ENCODE results near the gene ARHGEF4.

ARHGEF4 gene

DNA sequence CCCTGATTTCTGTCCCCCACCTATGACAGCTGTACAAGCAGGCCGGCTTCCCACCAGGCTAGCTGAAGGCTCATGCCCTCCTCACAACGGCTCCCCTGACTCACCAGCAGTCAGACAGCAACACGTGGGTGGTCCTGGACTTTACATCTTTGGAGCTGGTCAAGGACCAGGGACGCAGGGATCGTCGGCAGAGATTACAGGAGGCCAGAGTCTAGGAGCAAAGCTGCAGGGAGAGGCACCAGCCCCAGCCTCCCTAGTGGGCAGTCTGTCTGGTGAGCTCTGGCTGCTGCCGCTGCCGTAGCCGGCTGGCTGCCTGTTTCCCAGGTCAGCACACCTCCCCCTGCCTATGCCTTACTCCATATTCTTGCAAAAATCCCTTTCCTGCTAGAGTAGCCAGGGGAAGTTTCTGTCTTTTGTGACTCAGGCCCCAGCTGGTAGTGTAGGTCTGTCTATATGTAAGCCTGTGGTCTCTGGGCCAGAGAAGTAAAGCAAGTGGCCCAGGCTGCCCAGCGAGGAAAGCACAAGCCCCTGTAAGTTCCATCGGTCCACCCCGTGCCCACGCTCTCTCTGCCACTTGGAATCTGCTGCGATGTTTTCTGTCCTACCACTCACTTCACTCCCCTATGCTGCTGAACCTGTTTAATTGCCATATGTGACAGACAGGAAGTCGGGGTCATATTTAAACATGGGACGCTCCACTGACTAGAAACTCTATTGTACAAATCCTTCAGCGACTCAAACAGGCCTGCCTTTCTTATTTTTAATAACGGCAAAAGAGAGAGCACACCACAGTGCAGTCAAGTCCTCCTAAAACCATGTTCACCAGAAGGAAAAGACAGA is 2.4 kb upstream of the ARHGEF4 start:
- DNase-seq (ENCODE audit: low read depth), result no peak

DNA sequence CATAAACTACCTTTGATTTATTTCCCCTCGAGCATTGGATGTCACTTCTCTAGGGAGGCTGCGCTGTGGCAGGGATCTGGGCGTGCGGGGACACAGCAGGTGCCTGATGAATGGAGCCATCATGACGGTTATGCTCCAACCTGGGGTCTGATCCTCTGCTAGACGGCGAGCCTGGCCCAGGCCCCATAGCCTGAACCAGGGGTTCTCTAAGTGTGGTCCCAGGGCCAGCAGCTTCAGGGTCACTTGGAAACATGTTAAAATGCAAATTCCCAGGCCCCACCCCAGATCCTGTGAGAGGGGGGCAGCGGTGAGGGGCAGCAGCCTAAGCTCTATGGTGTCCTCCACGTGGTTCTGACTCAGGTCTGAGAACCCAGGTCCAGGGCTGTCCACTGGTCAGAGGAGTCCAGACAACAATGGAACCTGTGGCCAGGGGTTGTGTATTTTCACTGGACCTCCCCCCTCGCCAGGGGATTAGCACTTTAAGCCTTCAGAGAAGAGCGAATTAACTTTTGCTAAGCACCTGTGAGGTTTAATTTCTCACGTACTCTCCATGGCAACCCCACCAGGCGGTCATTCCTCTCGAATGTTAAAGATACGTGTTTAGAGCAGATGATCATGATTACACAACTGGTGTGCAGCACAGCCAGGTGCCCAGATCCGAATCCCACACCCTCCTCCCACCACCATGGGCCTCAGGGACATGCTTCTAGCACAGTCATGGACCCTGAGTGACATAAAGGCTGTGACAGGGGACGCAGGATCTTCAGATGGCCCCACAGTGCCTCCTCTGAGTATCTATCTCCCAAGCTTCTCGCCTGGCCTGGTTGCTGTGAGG is 1.6 kb upstream of the ARHGEF4 start:
- no peak for DNase-seq (ENCODE audit: low read depth)

- DNase-seq (ENCODE audit: low read depth), result no peak
These were observed 1.0 kb upstream of the ARHGEF4 start for GRCh38 chr2:130835766-130836015.

GRCh38 chr2:130837175-130837810 is 579 bp downstream of the ARHGEF4 start:
- DNase-seq (ENCODE audit: low read depth), result no peak

- no peak for DNase-seq (ENCODE audit: low read depth)
These were observed 1.3 kb downstream of the ARHGEF4 start for GRCh38 chr2:130837811-130838565.

DNA sequence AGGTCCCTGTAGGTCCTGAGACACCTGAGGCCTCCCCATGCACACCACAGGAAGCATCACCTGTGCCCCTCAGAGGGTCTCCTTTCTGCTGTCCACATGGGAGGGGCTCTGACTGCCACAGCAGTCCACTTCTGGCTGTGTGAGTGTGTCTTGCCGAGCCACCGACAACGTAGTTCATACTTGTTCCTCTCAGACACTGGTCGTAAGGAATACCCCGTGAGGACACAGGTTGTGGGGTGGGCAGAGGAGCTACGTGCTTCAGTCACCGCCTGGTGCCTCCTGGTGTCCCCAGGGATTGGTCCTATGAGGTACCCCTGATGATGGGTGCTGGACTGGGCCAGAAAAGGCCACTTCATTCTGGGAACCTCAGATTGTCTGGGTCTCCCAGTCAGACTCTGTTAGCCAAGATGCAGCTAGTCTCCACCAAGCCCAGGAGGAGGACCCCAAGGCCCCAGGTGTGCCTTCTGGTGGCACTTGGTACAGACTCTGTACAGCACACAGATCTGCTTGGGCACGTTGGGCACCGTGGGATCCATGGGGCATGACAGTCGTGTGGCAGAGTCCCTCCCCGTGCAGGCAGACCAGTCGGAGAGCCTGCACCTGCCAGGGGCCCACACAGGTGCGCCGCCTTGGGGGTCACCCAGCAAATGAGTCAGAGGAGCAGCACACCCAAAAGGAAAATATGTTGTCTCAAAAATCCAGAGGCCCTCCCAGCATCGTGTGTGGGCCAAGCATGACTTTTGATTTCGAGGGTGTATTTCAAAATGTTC is 2.5 kb downstream of the ARHGEF4 start:
- DNase-seq (ENCODE audit: low read depth), result no peak

GRCh38 chr2:130840506-130840905 is 3.8 kb downstream of the ARHGEF4 start:
- no peak for DNase-seq (ENCODE audit: low read depth)

DNA sequence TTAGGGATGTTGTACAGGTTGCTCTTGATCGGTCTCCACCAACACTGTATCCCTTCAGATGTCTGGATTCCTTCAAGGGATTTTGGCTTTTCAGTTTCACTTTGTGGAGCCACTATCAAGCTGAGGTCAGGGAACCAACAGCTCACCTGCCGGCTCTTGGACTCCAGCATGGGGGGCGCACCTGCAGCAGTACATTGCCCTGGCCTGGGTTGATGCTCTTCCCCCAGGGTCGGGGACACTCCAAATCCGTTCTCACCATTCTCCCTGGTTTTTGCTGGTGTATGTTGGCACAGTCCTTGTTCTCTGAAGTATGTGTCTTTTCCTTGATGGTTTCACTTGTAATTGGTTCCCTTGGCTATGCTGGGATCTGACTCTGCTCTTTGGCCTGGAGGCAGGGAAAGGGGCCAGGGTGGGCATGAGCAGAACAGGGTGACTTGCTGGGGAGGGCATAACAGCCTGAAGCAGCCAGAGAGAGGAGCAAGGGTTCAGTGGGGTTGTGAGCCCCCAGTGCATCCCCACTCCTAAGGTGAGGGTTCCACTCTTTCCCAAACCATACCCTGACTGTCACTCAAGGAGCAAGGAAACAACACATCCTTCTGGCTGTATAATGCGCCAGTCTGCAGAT is 5.1 kb downstream of the ARHGEF4 start:
- no peak for DNase-seq (ENCODE audit: low read depth)

- no peak for DNase-seq (ENCODE audit: low read depth)
These were observed 6.1 kb downstream of the ARHGEF4 start for GRCh38 chr2:130842770-130843169.

DNA sequence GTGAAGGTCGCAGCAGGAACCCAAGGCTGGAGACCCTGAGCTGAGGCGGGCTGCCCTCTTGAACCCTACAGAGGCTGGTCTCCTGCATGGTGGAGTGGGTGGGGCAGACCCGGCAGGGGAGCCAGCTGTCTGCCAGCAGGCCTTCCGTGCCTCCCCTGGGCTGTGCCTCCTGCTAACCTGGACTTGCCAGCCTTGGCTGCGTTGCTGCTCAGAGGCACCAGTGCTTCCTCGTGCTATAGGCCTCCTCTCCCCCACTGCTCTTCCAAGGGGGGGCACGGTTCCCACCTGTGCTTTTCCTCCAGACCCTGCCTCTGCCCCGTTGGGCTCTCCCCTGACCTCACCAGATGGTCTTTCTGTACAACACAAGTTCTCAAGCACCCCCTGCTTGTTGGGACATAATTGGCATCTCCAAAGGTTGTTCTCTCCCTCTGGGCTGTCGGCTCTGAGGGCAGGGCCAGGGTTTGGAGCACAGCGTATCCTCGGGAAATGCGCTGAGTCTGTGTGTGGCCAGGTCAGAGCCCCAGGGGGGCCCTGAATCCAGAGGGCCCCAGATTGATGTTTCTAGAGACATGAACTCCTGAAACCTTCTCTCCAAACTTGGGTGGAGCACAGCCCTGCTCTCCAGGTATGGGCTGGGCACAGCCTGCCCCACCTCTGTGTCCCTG is 6.7 kb downstream of the ARHGEF4 start:
- no peak for DNase-seq (ENCODE audit: low read depth)

DNA sequence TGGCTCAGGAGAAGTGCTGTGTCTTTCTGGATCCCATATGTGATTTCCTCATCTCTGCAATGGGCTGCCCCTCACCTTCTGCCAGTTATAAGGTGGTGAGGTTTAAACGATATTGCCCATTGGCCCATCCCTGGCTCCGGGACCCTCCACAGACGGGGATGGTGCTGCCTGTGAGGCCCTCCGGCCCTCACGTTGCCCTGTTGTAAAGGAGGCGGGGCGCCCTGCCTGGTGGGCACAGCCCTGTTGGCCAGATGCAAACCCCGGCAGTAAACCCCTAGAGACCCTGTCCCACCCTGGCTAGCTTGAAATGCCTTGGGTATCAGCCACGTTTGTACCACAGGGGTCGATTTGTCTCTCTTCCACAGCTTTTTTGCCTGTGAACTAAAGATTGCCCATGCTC is 7.4 kb downstream of the ARHGEF4 start:
- no peak for DNase-seq (ENCODE audit: low read depth)

- no peak for DNase-seq (ENCODE audit: low read depth)
These were observed 8.9 kb downstream of the ARHGEF4 start for GRCh38 chr2:130845505-130846085.

DNA sequence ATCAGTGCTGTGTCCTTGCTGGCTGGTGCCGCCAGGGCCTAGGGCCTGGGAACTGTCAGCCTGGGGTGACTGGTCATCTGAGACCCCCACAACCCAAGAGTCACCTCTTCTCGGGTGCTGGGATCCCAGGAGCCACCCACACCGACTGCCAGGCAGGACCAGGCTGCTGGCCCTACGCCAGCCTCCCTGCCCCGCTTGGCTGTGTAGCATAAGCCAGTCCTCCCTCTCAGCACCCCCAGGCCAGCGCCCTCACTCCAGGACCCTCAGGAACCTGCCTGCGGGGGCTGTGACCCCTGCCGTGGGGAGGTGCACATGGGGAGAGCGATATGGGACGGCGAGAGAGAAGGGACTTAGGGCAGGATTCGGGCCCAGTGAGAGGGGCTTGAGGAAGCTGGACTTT is 9.5 kb downstream of the ARHGEF4 start:
- no peak for DNase-seq (ENCODE audit: low read depth)

DNA sequence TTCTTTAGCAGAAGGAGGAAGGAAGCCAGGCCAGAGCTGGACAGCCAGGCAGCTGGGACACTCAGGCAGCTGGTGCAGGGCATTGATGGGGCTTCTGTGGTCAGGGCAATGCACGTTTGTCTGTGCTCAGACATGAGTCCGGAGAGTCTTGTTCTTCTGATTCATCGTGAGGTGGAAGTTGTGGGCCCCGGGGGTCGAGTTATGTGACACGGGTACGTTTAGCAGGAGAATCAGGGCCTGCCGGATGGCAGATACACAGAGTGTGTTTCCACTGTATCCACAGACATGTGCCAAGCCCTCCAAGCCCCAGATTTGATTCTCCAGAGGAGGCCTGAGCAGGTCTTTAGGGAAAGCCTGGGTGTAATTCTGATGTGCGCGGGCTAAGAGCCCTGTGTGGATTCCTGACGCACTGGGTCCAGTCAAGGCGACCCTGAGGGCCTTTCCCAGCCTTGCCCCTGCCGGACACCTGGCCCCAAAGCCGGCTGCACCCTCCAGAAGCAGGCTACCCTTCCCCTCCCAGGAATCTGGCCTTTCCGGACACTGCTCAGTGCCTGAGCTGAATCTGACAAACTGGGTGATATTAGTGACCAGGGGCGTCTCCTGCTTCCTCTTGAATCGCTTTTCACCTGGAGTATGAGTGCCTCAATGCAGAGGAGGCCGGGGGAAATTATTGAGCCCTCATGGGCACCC is 10.1 kb downstream of the ARHGEF4 start:
- no peak for DNase-seq (ENCODE audit: low read depth)

GRCh38 chr2:130847776-130848525 is 11.2 kb downstream of the ARHGEF4 start:
- DNase-seq (ENCODE audit: low read depth), result no peak

DNA sequence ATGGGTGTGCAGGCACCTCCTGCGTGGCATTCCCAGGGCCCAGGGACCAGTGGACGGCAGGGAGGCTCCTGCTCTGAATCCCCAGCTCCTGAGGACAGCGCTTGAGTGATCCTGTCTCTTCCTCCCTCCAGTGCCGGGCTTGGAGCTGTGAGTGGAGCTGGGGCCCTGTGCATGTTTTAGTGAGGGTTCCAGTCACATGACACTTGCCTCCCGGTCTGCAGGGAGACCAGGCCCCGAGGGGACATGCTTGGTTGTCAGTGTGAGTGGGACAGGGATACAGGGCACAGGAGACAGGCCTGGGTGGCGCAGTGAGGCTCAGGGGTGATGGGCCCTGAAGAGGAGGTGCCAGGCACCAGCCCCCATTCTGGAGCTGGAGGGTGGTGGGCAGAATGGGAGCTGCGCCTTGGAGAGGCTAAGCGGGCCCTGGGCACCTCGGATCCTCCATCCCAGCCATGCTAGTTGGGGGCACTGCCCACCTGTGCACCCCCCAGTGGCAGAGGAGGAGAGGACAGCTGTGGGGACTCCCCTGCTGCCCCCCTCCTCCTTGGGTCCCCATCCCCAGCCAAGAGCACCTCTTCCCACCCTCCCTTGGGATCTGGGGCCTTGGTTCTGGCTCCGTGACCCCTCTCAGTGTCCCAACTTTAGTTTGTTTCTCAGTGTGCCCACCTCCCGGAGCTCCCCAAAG is 12.0 kb downstream of the ARHGEF4 start:
- DNase-seq (ENCODE audit: low read depth), result no peak

DNA sequence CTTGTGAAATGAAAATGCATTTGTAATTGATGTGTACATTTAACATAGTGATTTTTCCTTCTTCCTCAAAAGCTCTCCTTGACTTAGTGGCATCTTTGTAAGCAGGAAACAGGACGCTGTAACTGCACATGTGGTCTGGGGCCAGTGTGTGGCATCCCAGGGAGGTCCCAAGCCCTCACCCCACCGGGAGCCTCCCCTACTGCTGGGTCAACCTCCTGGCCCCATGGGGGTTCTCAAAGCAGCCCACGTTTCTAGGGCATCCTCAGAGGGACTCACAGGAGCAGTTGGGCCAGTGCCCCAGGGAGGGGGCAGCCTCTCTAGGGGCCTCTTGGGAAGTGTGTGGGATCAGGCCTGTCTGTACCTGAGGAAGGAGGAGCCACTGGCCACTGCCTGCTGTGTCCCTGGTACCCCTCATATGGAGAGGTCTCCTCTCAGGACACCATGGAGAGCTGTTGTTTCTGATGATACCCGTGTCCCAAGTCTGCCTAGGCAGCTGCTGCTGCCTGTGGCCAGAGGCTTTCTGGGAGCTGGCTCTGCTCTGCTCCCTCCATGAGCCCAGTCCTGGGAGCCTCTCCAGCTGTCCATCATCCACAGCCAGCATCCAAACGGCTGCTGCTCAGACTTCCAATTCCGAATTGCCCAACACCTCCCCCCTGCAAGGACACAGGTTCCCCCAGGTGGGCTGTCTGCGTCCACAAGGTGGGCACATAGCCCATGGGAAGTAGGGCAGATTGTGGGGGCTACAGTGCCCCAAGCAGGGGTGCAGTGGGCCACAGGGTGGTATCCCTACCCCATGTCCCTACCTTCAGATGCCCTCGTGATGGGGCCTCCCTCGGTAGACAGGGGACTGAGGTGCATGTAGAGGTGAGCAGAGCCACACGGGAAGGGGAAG is 13.4 kb downstream of the ARHGEF4 start:
- DNase-seq (ENCODE audit: low read depth), result no peak
